Stimulated activated CD8-positive, alpha-beta memory T cell treated with anti-CD3 and anti-CD28 coated beads, Interleukin-12 subunit alpha, Interleukin-12 subunit beta, amount 100 ng/mL, for 24 hours (primary cell): ENCODE results near the gene SERTAD1.
A peak's percentile ranks its signal among the peaks of the same experiment; 100 is the strongest.
"Not testable (repeated sequence)": the region's sequence is repeated elsewhere in the genome, so short reads cannot be mapped to it uniquely, and the experiment has no call there.

Experiments
- DNase-seq: peaks from one replicate; pipeline ENCODE4 v3.0.0-alpha.2; 2020; ENCODE audit errors: extremely low read depth

The SERTAD1 gene

GRCh38 chr19:40425450-40426287, at the start of gene SERTAD1:
Gene SERTAD1 (minus strand): TSS chr19:40425992. CDS start chr19:40423546, 2,446 bp downstream.
- DNase-seq, result peak; percentile 100

DNA sequence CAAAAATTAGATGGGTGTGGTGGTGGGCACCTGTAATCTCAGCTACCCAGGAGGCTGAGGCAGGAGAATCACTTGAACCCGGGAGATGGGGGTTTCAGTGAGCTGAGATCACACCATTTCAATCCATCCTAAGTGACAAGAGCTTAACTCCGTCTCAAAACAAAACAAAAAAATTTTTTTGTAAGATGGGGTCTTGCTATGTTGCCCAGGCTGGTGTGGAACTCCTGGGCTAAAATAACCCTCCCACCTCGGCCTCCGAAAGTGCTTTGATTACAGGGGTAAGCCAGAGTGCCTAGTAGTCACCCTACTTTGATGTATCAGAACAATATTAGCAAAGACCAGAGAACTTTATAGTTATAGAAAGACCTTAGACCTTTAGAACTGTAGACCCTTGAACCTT, 48.9 kb upstream of the SERTAD1 start:
- no peak for DNase-seq

DNA sequence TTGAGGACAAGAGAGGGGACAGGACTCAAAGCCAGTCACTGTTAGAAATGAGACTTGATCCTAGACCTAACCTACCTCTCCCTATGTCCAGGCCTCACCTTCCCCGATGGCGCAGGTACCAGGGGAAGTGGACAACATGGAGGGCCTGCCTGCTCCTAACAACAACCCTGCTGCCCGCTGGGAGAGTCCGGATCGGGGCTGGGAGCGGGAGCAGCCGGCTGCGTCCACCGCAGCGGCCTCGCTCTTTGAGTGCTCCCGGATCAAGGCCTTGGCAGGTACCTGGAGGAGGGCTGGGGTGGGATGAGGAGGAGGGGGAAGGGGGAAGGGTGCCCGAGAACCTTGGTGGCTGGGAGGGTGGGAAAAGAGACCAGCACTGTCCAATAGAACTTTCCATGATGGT, 46.7 kb upstream of the SERTAD1 start:
- DNase-seq, result no peak

GRCh38 chr19:40471111-40471510, 45.3 kb upstream of the SERTAD1 start:
- DNase-seq, result no peak

GRCh38 chr19:40469011-40469410, 43.2 kb upstream of the SERTAD1 start:
- DNase-seq, result no peak

DNA sequence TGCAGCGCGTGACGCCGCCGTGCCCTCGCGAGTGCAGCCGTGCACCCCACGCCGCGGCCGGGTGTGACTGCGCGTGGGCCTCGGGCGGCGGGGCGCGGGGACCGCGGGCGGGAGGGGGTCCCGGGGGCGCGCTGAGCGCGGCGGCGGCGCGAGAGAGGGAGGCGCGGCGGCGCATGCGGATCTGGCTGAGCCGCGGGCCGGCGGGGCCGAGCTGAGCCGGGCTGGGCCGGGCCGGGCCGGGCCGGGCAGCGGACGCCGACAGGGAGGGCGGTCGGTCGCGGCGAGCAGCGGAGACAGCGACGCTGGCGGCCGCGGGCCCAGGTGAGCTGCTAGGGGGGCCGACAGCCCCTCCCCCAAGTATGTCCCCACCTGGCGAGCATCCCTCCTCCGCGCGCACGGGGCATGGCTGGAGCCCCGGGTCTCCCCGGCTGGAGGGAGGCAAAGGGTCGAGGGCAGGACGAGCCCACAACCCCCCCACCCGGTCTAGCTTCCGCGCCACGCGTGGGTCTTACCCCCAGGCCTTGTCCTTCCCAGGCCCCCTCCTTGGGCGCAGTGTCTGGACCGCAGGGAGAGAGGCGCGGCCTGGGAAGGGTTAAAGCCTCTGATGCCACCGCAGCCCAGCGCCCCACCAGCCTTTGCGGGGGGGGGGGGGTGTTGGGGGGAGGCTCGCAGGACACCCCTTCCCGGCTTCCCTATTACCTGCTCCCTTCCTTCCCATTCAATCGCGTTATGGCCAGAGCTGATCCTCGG, 41.4 kb upstream of the SERTAD1 start, which contains the start of gene SPTBN4:
Gene SPTBN4 (plus strand): TSS at position 17 of the 750 bp plus-strand sequence. CDS start 5,621 bp downstream, outside the sequence.
- no peak for DNase-seq

- peak; percentile 42 for DNase-seq
Measured at GRCh38 chr19:40466219-40466984, 40.6 kb upstream of the SERTAD1 start.

GRCh38 chr19:40465557-40466218, 39.9 kb upstream of the SERTAD1 start, which contains the start of gene BLVRB:
Gene BLVRB (minus strand): TSS chr19:40465745. CDS start chr19:40465688, 57 bp downstream.
- DNase-seq, result peak; percentile 97

GRCh38 chr19:40465025-40465556, 39.3 kb upstream of the SERTAD1 start:
- DNase-seq, result no peak

- no peak for DNase-seq
Measured at GRCh38 chr19:40464059-40465024, 38.5 kb upstream of the SERTAD1 start.

DNA sequence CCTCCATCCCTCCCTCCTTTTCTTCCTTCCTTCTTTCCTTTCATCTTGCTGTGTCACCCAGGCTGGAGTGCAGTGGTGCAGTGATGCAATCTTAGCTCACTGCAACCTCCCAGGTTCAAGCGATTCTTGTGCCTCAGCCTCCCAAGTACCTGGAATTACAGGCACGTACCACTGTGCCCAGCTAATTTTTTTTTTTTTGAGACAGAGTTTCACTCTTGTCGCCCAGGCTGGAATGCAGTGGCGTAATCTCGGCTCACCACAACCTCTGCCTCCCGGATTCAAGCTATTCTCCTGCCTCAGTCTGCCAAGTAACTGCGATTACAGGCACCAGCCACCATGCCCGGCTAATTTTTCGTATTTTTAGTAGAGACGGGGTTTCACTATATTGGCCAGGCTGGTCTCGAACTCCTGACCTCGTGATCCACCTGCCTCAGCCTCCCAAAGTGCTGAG, 37.8 kb upstream of the SERTAD1 start:
- not testable (repeated sequence) for DNase-seq

- no peak for DNase-seq
Measured at GRCh38 chr19:40461669-40462221, 36.0 kb upstream of the SERTAD1 start.

- no peak for DNase-seq
Measured at GRCh38 chr19:40460185-40460584, 34.4 kb upstream of the SERTAD1 start.

DNA sequence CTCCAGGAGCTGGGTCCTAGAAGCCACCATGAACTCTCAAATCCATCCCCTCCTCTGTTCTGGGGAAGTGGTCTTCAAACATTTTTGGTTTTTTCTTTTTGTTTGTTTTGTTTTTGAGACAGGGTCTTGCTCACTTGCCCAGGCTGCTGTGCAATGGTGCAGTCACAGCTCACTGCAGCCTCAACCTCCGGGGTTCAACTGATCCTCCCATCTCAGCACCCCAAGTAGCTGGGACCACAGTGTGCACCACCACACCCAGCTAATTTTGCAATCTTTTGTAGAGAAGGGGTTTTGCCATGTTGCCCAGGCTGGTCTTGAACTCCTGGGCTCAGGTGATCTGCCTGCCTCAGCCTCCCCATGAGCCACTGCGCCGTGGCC, 32.8 kb upstream of the SERTAD1 start:
- DNase-seq, result no peak

DNA sequence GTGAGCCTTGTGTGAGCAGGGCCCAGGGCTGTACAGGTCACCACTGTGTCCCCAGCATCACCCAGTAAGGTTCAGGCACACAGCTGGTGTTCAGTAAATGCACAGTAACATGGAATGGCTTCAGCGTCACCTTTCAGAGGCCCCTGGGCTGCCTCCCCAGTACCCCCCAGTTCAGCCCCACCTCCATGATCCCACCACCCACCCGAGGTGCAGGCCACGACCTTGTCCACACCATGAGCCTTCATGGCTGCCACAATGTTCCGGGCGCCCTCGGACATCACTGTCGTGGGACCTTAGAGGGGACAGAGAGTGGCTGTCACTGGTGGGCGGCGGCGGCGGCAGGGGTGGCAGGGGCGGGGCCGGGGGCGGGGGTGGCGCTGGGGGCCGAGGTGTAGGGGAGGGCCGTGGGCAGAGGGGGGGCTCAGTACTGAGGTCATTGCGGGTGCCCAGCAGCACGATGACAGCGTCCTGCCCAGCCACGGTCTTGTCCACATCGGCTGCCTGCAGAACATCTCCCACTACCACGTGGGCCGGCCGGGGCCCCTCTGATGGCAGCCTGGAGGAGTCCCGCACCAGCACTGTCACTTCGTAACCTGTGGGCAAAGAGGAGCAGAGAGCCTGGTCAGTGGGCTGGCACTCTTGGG, 32.3 kb upstream of the SERTAD1 start:
- DNase-seq, result no peak

DNA sequence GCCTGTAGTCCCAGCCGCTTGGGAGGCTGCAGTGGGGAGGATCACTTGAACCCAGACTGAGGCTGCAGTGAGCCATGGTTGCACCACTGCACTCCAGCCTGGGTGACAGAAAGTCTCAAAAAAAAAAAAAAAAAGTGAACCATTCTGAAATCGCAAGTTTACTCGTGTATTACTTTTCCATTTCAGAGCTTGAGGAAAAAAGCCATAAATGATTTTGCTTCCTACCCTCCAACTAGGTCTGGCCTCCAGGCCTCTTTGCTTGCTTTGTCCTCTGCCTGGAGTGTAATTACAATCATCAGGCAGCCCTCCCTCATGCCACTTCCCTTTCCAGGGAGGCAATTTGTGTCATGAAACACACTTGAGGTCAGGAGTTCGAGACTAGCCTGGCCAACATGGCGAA, 31.3 kb upstream of the SERTAD1 start:
- DNase-seq, result no peak

GRCh38 chr19:40453943-40454342, 28.2 kb upstream of the SERTAD1 start:
- not testable (repeated sequence) for DNase-seq

- DNase-seq, result no peak
Measured at GRCh38 chr19:40453151-40453735, 27.5 kb upstream of the SERTAD1 start.

DNA sequence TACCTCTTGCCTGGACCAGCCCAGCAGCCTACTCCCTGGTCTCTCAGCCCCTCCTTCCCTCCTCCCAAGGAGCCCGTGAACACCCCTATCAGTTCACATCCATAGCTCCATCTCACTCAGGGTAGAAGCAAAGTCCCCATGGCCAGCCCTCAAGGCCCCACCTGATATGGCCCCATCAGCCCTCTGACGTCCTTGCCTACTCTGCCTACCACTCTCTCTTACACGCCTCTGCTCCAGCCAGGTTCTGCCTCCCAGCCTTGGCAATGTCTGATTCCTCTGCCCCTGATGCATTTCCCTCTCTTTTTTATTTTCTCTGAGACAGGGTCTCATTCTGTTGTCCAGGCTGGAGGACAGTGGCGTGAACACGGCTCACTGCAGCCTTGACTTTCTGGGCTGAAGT, 26.2 kb upstream of the SERTAD1 start:
- DNase-seq, result no peak
